PFSK-1 (cell line): ENCODE data around the gene SYCN.

ENCODE experiments used
- POLR2AphosphoS5 ChIP-seq: IDR thresholded peaks from 2 replicates; pipeline ENCODE4 v1.6.1; 2012; ENCODE audit warnings: low read depth, mild to moderate bottlenecking, control low read depth, low read length, moderate library complexity
- REST ChIP-seq, 2 experiments: IDR thresholded peaks; 2 replicates each; pipeline versions ENCODE4 v1.6.1 to v1.8.0; 2011 to 2012; ENCODE audit warnings: low read depth in 2 of 2, low read length in 2 of 2, control low read depth in 1 of 2, inconsistent platforms in 1 of 2, mild to moderate bottlenecking in 1 of 2, moderate library complexity in 1 of 2; ENCODE audit not compliant: insufficient read depth in 1 of 2
- SIN3A ChIP-seq: IDR thresholded peaks from 2 replicates; pipeline ENCODE4 v1.6.1; 2012; ENCODE audit warnings: mild to moderate bottlenecking, low read length, moderate library complexity, borderline replicate concordance; ENCODE audit not compliant: insufficient read depth
- TAF1 ChIP-seq: IDR thresholded peaks from 2 replicates; pipeline ENCODE4 v1.6.1; 2012; ENCODE audit warnings: low read length, control low read depth, borderline replicate concordance; ENCODE audit not compliant: insufficient read depth

- no peak for TF ChIP-seq SIN3A
- no peak for TF ChIP-seq POLR2AphosphoS5
- TF ChIP-seq REST (IDR thresholded peaks at IDR 0.05; ENCODE audit: insufficient read depth in 1 of 2, low read depth in 2 of 2, low read length in 2 of 2): no peak
- TF ChIP-seq TAF1: no peak
Observed at GRCh38 chr19:39186391-39186790, 17.7 kb downstream of the SYCN start.
